SU-DHL-6 (cell line): ENCODE data around the gene ARHGAP10.

Experiments
- H2AFZ ChIP-seq: fragments of 200-600 bp; sonication (generic); 2 replicates; pipeline ENCODE4 v1.6.1; 2014; ENCODE audit warnings: low read depth, mild to moderate bottlenecking, moderate library complexity, mixed read lengths, antibody characterized with exemption, low read length; ENCODE audit not compliant: severe bottlenecking
- H3F3A ChIP-seq: fragments of 200-600 bp; shearing (Covaris generic); 2 replicates; pipeline ENCODE4 v1.6.0; 2016; ENCODE audit warnings: antibody characterized with exemption, mild to moderate bottlenecking; ENCODE audit not compliant: insufficient read depth
- H3K27ac ChIP-seq: fragments of 200-600 bp; sonication (generic); 2 replicates; pipeline ENCODE4 v1.5.1; 2016; ENCODE audit warnings: low read depth, mild to moderate bottlenecking, low read length, moderate library complexity, mixed read lengths
- H3K27me3 ChIP-seq: fragments of 200-600 bp; sonication (generic), shearing (Covaris generic); 2 replicates; pipeline ENCODE4 v1.6.0; 2014; ENCODE audit warnings: mild to moderate bottlenecking, low read length
- H3K36me3 ChIP-seq: fragments of 200-600 bp; sonication (generic); 2 replicates; pipeline ENCODE4 v1.6.1; 2014; ENCODE audit warnings: mild to moderate bottlenecking, low read length, mixed read lengths
- H3K4me2 ChIP-seq: fragments of 300-600, 200-600 bp; shearing (Covaris generic), sonication (generic); 2 replicates; pipeline ENCODE4 v1.6.0; 2014; ENCODE audit warnings: low read length, low read depth, mild to moderate bottlenecking; ENCODE audit not compliant: poor library complexity, severe bottlenecking
- H3K4me3 ChIP-seq: fragments of 200-600 bp; sonication (generic); 2 replicates; pipeline ENCODE4 v1.5.1; 2014; ENCODE audit warnings: antibody characterized with exemption, low read length, mild to moderate bottlenecking, mixed read lengths; ENCODE audit not compliant: insufficient read depth, poor library complexity, severe bottlenecking
- H3K79me2 ChIP-seq: fragments of 200-600 bp; sonication (generic); 2 replicates; pipeline ENCODE4 v1.6.1; 2014; ENCODE audit warnings: mild to moderate bottlenecking, low read length, moderate library complexity; ENCODE audit not compliant: insufficient read depth
- H3K9ac ChIP-seq: fragments of 200-600 bp; sonication (generic); 2 replicates; pipeline ENCODE4 v1.7.0; 2014; ENCODE audit warnings: mild to moderate bottlenecking, low read length
- H3K9me2 ChIP-seq: fragments of 200-600 bp; sonication (generic); replicated peaks from 2 replicates; pipeline ENCODE4 v1.6.1; 2014; ENCODE audit warnings: low read length; ENCODE audit not compliant: insufficient read depth
- H3K9me3 ChIP-seq: fragments of 200-600 bp; sonication (generic); 2 replicates; pipeline ENCODE4 v1.6.1; 2014; ENCODE audit warnings: low read length, mixed read lengths; ENCODE audit not compliant: insufficient read depth
- H4K20me1 ChIP-seq: fragments of 200-600 bp; sonication (generic); 2 replicates; pipeline ENCODE4 v1.6.1; 2014; ENCODE audit warnings: low read depth, mild to moderate bottlenecking, antibody characterized with exemption, low read length, moderate library complexity, mixed read lengths
- EZH2phosphoT487 ChIP-seq: fragments of 200-600 bp; sonication (generic), shearing (Covaris generic); conservative IDR thresholded peaks from 2 replicates; pipeline ENCODE4 v1.6.1; 2018; ENCODE audit warnings: mild to moderate bottlenecking, antibody characterized with exemption, low read length, moderate library complexity, mixed read lengths
- TF ChIP-seq, protein P1 (sequence below): fragments of 200-600 bp; sonication (generic); IDR thresholded peaks from one replicate; pipeline ENCODE4 v1.5.1; 2017; ENCODE audit warnings: antibody characterized with exemption, mild to moderate bottlenecking, low read length, moderate library complexity; ENCODE audit not compliant: insufficient read depth, poor library complexity, severe bottlenecking

The ARHGAP10 gene

DNA sequence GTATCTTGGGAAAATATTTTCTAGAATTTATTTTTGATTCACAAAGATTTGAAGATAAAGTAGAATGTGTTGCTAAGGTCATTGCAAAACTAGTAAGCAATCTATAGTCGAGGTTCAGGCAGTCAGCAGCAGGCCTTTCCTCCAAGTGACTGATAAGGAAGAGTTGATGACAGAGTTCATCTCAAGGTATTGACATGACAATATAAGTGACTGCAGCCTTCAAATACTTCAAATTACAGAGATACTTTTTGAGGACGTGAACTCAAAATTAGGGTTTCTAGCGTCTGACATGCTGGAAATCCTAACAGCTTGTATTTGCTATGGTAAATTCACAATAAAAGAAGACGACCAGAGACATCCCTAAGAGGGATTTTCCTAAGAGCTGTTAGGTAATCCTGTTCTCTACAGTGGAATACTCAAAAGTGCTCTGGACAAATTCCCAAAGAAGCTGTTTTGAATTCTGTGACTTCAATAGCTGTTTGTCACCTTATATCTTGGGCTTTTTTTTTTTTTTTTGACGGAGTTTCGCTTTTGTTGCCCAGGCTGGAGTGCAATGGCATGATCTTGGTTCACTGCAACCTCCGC, 7.4 kb downstream of the ARHGAP10 start:
- Histone ChIP-seq H3K79me2 (no peaks in the 10 kb centered on the region), H3K27me3 (no peaks in the 10 kb centered on the region), H3K9ac (no peak overlapping the region), H2AFZ (no peak overlapping the region), H3F3A (no peaks in the 10 kb centered on the region), H3K4me3 (no peak overlapping the region), H3K9me3 (no peaks in the 10 kb centered on the region), H3K36me3 (no peaks in the 10 kb centered on the region), H3K4me2 (no peak overlapping the region), H4K20me1 (no peaks in the 10 kb centered on the region), H3K27ac (no peak overlapping the region), H3K9me2 (no peaks in the 10 kb centered on the region)
- TF ChIP-seq, protein P1, sequence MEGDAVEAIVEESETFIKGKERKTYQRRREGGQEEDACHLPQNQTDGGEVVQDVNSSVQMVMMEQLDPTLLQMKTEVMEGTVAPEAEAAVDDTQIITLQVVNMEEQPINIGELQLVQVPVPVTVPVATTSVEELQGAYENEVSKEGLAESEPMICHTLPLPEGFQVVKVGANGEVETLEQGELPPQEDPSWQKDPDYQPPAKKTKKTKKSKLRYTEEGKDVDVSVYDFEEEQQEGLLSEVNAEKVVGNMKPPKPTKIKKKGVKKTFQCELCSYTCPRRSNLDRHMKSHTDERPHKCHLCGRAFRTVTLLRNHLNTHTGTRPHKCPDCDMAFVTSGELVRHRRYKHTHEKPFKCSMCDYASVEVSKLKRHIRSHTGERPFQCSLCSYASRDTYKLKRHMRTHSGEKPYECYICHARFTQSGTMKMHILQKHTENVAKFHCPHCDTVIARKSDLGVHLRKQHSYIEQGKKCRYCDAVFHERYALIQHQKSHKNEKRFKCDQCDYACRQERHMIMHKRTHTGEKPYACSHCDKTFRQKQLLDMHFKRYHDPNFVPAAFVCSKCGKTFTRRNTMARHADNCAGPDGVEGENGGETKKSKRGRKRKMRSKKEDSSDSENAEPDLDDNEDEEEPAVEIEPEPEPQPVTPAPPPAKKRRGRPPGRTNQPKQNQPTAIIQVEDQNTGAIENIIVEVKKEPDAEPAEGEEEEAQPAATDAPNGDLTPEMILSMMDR, result no peak
- TF ChIP-seq EZH2phosphoT487, result no peak

DNA sequence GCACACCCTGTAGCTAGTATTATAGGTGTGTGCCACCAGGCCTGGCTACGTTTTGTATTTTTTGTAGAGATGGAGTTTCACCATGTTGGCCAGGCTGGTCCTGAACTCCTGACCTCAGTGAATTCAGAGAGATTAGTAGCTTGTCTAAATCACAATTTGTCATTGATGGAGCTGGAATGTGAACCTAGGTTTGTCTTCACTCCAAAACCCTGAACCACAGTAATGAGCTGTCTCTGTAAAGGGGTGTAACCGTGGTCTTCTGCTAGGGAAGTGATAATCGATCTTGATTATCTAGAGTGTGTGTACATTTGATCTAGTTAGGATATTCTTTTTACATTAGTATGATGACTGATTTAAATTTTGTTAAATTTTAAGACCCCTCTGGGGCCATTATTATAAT, 8.3 kb downstream of the ARHGAP10 start:
- Histone ChIP-seq H2AFZ (no peak overlapping the region), H3K27ac (no peak overlapping the region), H3K9me3 (no peaks in the 10 kb centered on the region), H3K36me3 (no peaks in the 10 kb centered on the region), H3K4me2 (no peak overlapping the region), H3K9me2 (no peaks in the 10 kb centered on the region), H3K9ac (no peak overlapping the region), H3K27me3 (no peaks in the 10 kb centered on the region), H3K79me2 (no peaks in the 10 kb centered on the region), H3F3A (no peaks in the 10 kb centered on the region), H4K20me1 (no peaks in the 10 kb centered on the region), H3K4me3 (no peak overlapping the region)
- no peak for TF ChIP-seq EZH2phosphoT487
- TF ChIP-seq, protein P1, result no peak

DNA sequence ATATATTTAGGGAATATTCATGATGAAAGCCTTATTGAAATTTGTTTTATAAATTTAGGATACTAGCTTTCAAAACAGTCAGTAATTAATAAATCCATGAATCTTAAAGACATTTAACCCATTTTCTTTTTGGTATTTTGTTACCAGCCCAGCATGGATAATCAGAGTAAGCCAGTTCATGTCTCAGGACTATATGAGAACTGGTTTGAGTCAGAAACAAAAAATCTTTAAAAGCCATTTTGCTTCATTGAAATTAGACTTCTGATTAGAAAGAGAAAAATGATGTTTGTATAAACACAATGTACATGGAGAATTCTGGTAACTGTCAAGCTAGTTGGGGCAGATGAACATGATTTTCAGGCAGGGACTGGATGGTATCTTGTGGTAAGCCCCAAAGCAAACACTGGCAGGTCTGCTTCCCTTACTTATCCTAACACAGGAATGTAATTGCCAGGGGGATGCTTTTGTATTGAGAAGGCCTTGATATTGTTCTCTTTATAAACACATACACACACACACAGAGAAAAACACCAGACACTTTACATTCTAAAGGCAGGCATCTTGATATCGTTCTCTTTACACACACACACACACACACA, 9.4 kb downstream of the ARHGAP10 start:
- H3K9me3 ChIP-seq, result no peaks in the 10 kb centered on the region
- H3K79me2 ChIP-seq, result no peaks in the 10 kb centered on the region
- H3K9ac ChIP-seq, result no peak overlapping the region
- no peak overlapping the region for H2AFZ ChIP-seq
- no peaks in the 10 kb centered on the region for H3K36me3 ChIP-seq
- no peaks in the 10 kb centered on the region for H3K27me3 ChIP-seq
- TF ChIP-seq EZH2phosphoT487, result no peak
- TF ChIP-seq, protein P1, result no peak
- no peak overlapping the region for H3K27ac ChIP-seq
- no peak overlapping the region for H3K4me2 ChIP-seq
- H3F3A ChIP-seq, result no peaks in the 10 kb centered on the region
- H3K9me2 ChIP-seq, result no peaks in the 10 kb centered on the region
- H3K4me3 ChIP-seq, result no peak overlapping the region
- no peaks in the 10 kb centered on the region for H4K20me1 ChIP-seq
